ENCODE data around the gene LMNA. TPM values are rescaled to one million over a fixed set of nuclear protein-coding genes. Genes with fewer than 3 reads are reported as not detected.

LMNA gene
- total RNA-seq, 2 experiments from 2014 or later = 435 to 455 TPM

DNA sequence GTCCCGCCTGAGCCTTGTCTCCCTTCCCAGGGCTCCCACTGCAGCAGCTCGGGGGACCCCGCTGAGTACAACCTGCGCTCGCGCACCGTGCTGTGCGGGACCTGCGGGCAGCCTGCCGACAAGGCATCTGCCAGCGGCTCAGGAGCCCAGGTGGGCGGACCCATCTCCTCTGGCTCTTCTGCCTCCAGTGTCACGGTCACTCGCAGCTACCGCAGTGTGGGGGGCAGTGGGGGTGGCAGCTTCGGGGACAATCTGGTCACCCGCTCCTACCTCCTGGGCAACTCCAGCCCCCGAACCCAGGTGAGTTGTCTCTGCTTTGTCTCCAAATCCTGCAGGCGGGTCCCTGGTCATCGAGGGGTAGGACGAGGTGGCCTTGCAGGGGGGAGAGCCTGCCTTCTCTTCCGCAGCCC lies 24.0 kb downstream of the LMNA start:
- H3K27ac Mint-ChIP-seq = peak overlapping the region; percentile 63
- ChIA-PET CTCF (interaction anchor here (1.9 to 2.2 kb wide), 2 partner anchors 41 to 87 kb away, joined by 8 to 9 read pairs; no protein-coding TSS in a partner anchor), POLR2A (no interaction called here)

DNA sequence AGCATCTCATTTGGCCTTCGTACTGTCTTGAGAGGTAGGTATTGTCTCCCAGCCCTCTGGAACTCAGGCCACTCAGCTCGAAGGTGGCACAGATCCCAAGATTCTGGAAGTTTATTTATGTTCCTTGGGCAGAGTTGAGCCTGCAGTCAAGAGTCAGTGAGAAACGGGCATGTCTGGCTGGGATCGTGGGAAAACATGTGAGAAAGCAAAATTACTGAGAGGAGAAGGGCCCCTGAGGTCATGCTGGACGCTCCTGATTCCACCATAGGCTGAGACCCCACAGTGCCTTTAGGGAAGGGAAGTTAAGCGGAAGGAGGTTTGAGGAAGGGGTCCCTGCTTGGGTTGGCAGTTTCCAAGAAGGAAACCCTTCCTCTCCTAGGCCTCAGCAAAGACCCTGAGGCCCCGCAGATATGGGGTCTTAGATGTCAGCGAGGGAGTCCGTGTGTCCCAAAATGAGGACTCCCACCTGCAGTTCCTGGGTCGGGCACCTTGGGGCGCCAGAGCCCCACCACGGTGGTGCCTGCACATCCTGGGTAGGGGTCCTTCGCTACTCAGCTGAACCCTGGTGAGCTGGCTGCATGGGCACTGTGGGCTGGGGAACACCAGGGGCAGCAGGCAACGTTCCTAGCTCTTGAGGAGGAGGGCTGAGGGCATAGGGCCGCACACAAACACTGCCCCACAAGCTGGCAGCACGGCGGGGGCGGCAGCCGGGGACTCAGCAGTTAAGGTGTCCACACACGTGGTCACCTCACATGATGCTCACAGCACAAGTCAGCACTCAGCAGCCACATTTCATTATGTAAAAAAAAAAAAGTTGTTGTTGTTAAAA lies 26.6 kb downstream of the LMNA start:
- Histone ChIP-seq H3K36me3 (ENCODE audit: insufficient read depth, low read length) (peaks cover 24% of the 10 kb centered on the region), H3K9me3 (ENCODE audit: control insufficient read depth in 1 of 2, insufficient read depth in 1 of 2, low read length in 2 of 2) (no peaks in the 10 kb centered on the region), H3K4me1 (ENCODE audit: insufficient read depth, low read length) (peaks cover 4% of the 10 kb centered on the region), H3K27me3 (ENCODE audit: control insufficient read depth in 1 of 2, insufficient read depth in 2 of 2, low read length in 2 of 2) (no peaks in the 10 kb centered on the region), H3K4me3 (ENCODE audit: low read length) (no peak overlapping the region), H3K27ac (ENCODE audit: low read depth in 1 of 2, low read length in 2 of 2) (no peak overlapping the region)
- ChIA-PET POLR2A (interaction anchor here (0.8 kb wide), 1 partner anchor 84 kb away, joined by 4 read pairs; no protein-coding TSS in a partner anchor), CTCF (interaction anchor here (0.7 to 1.7 kb wide), 10 partner anchors 14 to 84 kb away, joined by 3 to 7 read pairs (median 4); no protein-coding TSS in a partner anchor)
- Mint-ChIP-seq H3K4me1 (ENCODE audit: low read depth) (peaks cover 4% of the 10 kb centered on the region), H3K27ac (peak overlapping the region; percentile 5), H3K9me3 (no peaks in the 10 kb centered on the region), H3K36me3 (ENCODE audit: low read depth) (peaks cover 4% of the 10 kb centered on the region), H3K4me3 (peak overlapping the region; percentile 25), H3K27me3 (peaks cover 3% of the 10 kb centered on the region)
- TF ChIP-seq, protein P1, sequence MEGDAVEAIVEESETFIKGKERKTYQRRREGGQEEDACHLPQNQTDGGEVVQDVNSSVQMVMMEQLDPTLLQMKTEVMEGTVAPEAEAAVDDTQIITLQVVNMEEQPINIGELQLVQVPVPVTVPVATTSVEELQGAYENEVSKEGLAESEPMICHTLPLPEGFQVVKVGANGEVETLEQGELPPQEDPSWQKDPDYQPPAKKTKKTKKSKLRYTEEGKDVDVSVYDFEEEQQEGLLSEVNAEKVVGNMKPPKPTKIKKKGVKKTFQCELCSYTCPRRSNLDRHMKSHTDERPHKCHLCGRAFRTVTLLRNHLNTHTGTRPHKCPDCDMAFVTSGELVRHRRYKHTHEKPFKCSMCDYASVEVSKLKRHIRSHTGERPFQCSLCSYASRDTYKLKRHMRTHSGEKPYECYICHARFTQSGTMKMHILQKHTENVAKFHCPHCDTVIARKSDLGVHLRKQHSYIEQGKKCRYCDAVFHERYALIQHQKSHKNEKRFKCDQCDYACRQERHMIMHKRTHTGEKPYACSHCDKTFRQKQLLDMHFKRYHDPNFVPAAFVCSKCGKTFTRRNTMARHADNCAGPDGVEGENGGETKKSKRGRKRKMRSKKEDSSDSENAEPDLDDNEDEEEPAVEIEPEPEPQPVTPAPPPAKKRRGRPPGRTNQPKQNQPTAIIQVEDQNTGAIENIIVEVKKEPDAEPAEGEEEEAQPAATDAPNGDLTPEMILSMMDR (IDR thresholded peaks at IDR 0.05) = peak; percentile 49
- peak in 4 of 14 experiments; percentile 44 to 68 (median 48) for DNase-seq
- ATAC-seq (ENCODE audit: poor library complexity) = peak; percentile 30
- intact Hi-C loops (cut with DNase I, micrococcal nuclease) = loop anchor here (1.0 to 5.0 kb wide), 2 partner anchors 84 to 176 kb away; no protein-coding TSS in a partner anchor

More for the DNA sequence above, 24.0 kb downstream of the LMNA start:
- ATAC-seq (ENCODE audit: poor library complexity) (no peak), DNase-seq (peak in 2 of 14 experiments; percentile 21 to 52)
- H3K27ac ChIP-seq (ENCODE audit: low read depth in 1 of 2, low read length in 2 of 2) = no peak overlapping the region
- peaks cover 48% of the 10 kb centered on the region for H3K36me3 ChIP-seq (ENCODE audit: insufficient read depth, low read length)
- no peaks in the 10 kb centered on the region for H3K27me3 Mint-ChIP-seq
- intact Hi-C loops (cut with DNase I, micrococcal nuclease) = no loop called here
- H3K9me3 Mint-ChIP-seq = no peaks in the 10 kb centered on the region
- H3K4me1 Mint-ChIP-seq (ENCODE audit: low read depth) = no peaks in the 10 kb centered on the region
- no peaks in the 10 kb centered on the region for H3K27me3 ChIP-seq (ENCODE audit: control insufficient read depth in 1 of 2, insufficient read depth in 2 of 2, low read length in 2 of 2)
- H3K4me3 Mint-ChIP-seq = no peak overlapping the region
- no peaks in the 10 kb centered on the region for H3K4me1 ChIP-seq (ENCODE audit: insufficient read depth, low read length)
- TF ChIP-seq, protein P1 (IDR thresholded peaks at IDR 0.05) = no peak
- H3K4me3 ChIP-seq (ENCODE audit: low read length) = no peak overlapping the region
- H3K9me3 ChIP-seq (ENCODE audit: control insufficient read depth in 1 of 2, insufficient read depth in 1 of 2, low read length in 2 of 2) = no peaks in the 10 kb centered on the region
- H3K36me3 Mint-ChIP-seq (ENCODE audit: low read depth) = peaks cover 9% of the 10 kb centered on the region

DNA sequence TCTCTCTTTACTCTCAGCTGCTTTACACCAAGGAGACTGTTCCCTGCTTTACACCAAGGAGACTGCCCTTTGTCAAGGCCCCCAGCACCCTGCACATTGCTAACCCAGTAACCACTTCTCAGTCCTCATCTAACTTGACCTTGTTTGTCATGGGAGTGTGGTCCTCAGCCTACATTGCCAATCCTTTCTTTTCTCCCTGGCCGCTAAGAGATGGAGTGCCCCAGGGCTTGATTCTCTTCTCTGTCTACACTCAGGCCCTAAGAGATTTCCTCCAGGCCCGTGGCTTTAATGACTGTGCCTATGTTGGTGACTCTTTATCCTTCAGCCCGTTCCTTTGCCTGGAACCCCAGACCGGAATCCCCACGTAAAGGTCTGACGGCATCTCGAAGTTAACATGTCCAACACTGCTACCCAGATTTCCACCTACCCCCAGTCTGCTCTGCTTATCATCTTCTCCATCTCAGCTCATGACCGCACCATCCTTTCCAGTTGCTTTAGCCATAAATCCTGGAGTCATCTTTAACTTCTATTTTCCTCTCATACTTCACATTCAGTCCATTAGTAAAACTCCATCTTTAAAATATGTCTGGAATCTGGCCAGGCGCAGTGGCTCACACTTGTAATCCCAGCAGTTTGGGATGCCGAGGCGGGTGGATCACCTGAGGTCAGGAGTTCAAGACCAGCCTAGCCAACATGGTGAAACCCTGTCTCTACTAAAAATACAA lies 29.4 kb downstream of the LMNA start:
- peaks cover 24% of the 10 kb centered on the region for H3K4me1 Mint-ChIP-seq (ENCODE audit: low read depth)
- H3K36me3 ChIP-seq (ENCODE audit: insufficient read depth, low read length) = peaks cover under 1% of the 10 kb centered on the region
- no peak for ATAC-seq (ENCODE audit: poor library complexity)
- H3K27me3 Mint-ChIP-seq = peaks cover 5% of the 10 kb centered on the region
- H3K9me3 Mint-ChIP-seq = no peaks in the 10 kb centered on the region
- H3K4me1 ChIP-seq (ENCODE audit: insufficient read depth, low read length) = peaks cover 24% of the 10 kb centered on the region
- no peak overlapping the region for H3K4me3 Mint-ChIP-seq
- peak in 1 of 14 experiments; percentile 36 for DNase-seq
- no peak overlapping the region for H3K4me3 ChIP-seq (ENCODE audit: low read length)
- CTCF ChIA-PET = interaction anchor here (1.3 to 4.8 kb wide), 3 partner anchors 47 to 82 kb away, joined by 3 to 22 read pairs (median 15); no protein-coding TSS in a partner anchor
- intact Hi-C loops (cut with DNase I, micrococcal nuclease) = loop anchor here in 1 of 2 experiments (5.0 kb wide), 1 partner anchor 173 kb away; no protein-coding TSS in a partner anchor
- H3K27ac ChIP-seq (ENCODE audit: low read depth in 1 of 2, low read length in 2 of 2) = no peak overlapping the region
- POLR2A ChIA-PET = interaction anchor here (3.5 kb wide), 1 partner anchor 82 kb away, joined by 16 read pairs; no protein-coding TSS in a partner anchor
- TF ChIP-seq, protein P1 (IDR thresholded peaks at IDR 0.05) = no peak
- no peaks in the 10 kb centered on the region for H3K27me3 ChIP-seq (ENCODE audit: control insufficient read depth in 1 of 2, insufficient read depth in 2 of 2, low read length in 2 of 2)
- no peaks in the 10 kb centered on the region for H3K9me3 ChIP-seq (ENCODE audit: control insufficient read depth in 1 of 2, insufficient read depth in 1 of 2, low read length in 2 of 2)
- no peaks in the 10 kb centered on the region for H3K36me3 Mint-ChIP-seq (ENCODE audit: low read depth)
- H3K27ac Mint-ChIP-seq = peak overlapping the region; percentile 39

Measured in CD4-positive, alpha-beta T cell (primary cell).